NCI-H1436 (cell line): ENCODE data around the gene MGLL.
A peak's percentile ranks its signal among the peaks of the same experiment; 100 is the strongest.

Source experiments
- DNase-seq: peaks from one replicate; lab custom pipeline; 2025; lab: John Stamatoyannopoulos, UW

MGLL gene

DNA sequence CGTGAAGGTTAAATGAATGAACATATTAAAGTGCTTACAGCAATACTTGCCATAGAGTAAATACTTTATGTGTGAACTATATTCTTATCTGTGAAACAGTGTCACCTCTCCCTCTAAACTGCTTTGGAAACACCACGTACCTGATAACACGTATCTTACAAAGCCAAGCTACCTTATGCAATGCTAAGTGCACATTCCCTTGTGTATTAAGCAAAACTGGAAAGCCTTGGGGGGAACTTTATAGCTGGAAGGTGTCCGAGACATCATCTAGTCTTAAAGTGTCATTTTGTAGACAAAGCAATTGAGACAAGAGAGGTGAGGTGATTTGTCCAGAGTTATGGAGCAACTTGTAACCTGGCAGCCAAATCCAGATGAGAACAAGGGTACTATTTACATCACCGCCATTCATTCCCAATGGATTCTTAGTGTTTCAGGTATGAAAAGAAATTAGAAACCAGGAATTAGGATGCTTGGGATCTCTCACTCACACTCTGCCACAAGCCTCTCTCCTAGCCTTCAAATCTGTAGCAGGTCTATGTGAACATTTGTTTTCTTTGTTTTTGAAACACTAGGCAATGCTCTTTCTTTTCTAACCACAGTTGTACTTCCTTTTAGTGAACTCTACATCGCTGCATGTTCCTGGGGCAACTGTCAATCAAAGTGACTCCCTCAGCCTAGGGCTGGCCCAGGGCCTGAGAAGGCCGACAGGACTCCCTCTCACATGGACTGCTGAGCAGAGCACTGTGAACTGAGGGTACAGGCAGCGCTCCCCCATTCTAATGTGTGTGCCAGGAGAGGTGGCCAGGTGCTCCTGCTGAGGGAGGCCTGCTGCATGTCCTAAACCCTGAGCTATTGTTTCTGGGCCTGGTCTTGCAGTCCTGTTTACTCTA is 13.9 kb upstream of the MGLL start:
- no peak for DNase-seq

DNA sequence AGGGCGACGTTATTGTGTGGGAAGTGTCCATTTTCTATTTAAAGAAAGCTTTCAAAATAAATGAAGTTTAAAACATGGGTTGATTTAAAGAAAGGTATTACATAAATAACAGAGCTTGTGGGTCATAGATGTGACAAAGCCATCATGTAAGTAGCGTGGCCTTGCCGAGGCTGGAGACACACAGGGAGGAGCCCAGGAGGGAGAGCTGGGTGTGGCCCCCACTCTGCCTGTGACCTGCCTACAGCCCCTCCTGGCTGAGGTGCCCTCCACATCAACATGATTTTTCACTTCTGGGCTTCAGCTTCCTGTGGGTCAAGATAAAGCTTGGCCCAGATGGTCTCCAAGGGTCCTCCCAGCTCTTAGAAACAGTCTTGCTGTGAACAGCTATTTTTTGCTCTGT is 12.5 kb upstream of the MGLL start:
- DNase-seq: no peak

- DNase-seq: no peak
Observed at GRCh38 chr3:127833281-127834032, 11.1 kb upstream of the MGLL start.

DNA sequence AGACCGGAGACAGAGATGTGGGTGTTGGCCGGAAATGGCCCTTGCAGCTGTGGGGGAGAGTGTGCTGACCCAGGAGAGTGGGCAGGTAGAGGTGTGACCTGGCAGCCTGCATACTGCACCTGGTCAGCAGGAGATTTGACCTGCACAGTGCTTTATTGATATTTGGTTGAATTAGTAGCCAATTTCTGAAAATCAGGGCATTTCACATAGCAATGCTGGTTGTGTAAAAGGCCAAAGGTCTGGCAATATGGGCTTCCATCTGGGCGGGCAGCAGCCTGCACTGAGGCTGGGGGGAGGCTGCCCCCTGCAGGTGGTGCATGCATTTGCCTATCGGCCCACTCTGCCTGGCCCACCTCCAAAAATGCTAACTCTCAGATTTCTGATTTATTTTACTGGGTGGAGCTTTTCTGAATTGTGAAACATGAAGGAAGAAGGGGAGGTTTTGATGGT is 9.4 kb upstream of the MGLL start:
- DNase-seq: no peak

- DNase-seq: no peak
Observed at GRCh38 chr3:127829537-127829936, 7.2 kb upstream of the MGLL start.

DNA sequence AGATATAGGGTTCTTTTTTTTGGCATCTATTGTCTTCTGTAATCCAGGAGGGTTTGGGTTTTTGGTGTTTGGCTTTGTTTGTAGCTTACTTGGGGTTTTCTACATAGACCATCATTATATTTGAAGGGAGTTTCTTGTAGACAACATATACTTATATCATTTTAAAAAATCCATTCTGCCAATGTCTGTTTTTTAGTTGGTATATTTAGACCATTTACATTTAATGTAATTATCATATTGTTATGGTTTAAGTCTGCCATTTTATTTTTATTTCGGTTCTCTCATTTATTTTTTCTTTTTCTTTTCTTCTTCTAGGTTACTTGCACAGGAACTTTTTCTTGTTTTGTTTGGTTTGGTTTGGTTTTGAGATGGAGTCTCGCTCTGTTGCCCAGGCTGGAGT is 5.5 kb upstream of the MGLL start:
- no peak for DNase-seq

DNA sequence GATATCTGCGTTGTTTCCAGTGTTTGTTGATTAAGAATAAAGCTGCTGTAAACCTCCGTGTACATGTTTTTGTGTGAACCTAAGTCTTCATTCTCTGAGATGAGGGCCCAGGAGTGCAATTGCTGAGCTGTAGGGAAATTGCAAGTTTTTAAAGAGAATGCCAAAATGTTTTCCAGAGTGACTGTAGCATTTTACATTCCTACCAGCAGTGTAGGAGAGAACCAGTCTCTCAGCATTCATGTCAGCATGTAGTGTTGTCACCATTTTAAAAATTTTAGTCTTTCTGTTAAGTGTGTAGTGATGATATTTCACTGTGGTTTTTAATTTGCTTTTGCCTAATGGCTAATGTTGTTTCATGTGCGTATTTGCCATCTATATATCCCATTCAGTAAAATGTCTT is 3.4 kb upstream of the MGLL start:
- no peak for DNase-seq

- DNase-seq: no peak
Observed at GRCh38 chr3:127824151-127824825, 2.0 kb upstream of the MGLL start.

GRCh38 chr3:127823426-127823857 is 1.1 kb upstream of the MGLL start:
- no peak for DNase-seq

DNA sequence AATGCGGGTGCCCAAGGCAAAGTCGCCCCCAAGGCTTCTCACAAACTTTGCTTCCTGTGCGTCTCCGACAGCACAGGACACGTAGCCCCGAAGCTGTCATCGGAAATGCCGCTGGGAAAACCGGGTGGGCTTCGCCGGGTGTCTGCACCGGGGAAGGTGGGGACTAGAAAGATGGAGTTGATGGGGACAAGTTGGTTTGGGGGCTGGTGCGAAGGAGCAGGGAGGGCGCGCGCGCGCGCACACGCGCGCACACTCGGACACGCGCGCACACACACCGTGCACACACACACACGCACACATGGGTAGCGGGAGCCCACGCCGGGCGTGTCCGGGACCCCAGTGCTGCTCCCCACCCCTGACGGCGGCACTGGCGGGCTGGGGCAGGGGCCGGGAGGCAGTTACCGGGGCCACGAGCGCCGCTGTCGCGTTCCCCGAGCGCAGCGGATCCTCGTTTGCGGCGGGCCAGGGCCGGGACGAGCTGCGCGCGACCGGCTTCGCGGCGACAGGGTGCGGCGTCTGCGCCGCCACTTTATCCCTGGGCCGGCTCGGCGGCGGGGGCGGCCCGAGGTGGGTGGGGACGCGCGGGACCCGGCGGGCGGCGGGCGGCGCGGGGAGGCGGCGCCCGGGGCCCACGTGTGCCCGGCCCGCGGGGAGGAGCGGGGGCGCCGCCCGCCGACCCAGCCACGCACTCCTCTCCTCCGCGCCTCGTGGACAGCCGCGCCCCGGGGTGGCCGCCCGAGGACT is 539 bp upstream of the MGLL start:
- DNase-seq: no peak

GRCh38 chr3:127821394-127821793 is 921 bp downstream of the MGLL start:
- no peak for DNase-seq

GRCh38 chr3:127820826-127821313 is 1.4 kb downstream of the MGLL start:
- DNase-seq: no peak

- DNase-seq: no peak
Observed at GRCh38 chr3:127820221-127820825, 2.0 kb downstream of the MGLL start.

- no peak for DNase-seq
Observed at GRCh38 chr3:127819656-127820055, 2.7 kb downstream of the MGLL start.

GRCh38 chr3:127819086-127819485 is 3.2 kb downstream of the MGLL start:
- DNase-seq: peak; percentile 54

DNA sequence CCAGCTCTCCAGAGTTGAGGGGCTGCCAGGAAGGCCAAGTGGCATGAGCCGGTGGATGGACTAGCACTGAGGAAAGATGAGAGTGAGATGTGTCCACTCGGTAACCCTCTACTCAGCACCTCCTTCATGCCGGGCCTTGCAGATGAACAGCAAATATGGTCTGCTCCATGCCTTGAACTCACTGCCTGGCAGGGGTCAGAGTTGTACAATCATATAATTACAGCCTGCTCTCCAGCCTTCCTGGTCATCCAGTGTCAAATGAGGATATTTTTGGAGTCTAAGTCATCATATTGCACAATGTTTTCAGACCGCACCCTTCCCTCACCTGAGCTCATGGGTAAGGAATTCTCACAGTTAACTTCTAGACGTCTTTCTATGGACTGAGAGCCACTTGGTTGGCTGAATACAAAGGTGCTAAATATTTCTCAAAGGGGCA is 4.9 kb downstream of the MGLL start:
- DNase-seq: no peak

DNA sequence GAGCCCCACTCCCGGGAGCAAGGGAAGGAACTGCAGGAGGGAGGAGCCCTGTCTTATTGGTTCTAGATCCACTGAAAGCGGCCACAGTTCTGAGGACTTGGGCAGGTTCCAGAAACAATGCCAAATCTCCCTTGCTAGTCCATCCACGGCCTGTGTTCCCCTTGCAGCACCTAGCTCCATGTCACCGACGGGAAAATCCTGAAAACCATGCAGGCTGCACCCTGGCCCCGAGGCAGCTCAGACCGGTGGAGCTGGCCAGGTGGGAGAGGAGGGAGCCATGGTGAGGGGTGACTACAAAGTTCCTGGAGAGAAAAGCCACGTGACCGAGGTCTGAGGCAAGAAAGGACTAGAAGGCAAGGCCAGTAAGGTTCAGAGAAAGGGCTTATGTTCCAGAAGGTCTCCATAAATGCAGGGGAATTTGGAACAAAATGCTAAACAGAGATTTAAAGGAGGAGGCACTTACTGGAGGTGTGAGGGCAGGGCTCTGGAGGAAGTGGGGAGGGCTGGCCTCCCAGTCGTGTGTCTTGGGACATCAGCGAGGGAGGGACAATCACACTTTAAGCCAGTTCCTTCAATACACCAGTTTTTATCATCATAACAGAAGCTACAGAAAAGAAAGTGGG is 5.4 kb downstream of the MGLL start:
- no peak for DNase-seq

GRCh38 chr3:127815641-127816605 is 6.4 kb downstream of the MGLL start:
- DNase-seq: no peak

DNA sequence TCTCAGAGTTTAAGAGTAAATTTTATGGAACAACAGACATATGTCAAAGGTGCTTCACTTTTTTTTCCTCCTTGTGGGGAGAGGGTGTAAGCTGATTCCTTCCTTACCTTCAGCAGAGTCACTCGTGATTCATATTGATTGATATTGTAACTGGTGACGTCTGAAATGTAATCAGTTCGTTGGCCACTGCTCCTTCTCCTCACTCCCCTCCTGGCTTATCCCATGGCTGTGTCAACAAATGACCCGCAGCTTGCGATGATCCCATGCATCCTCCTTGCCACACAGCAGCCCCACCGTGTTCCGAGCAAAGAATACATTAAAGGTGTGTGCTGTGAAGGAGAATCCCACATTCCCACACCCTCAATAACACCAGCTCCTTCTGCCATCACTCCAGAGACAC is 7.3 kb downstream of the MGLL start:
- DNase-seq: no peak
